Liver (tissue), 3 donors: ENCODE data around the gene CEMIP.

ENCODE experiments used
- ATF3 ChIP-seq: IDR thresholded peaks from 2 replicates; pipeline ENCODE4 v1.6.1; 2016; ENCODE audit warnings: antibody characterized with exemption
- CTCF ChIP-seq: fragments of 150-350 bp; IDR thresholded peaks from 2 replicates; pipeline ENCODE4 v1.5.1; 2017; ENCODE audit warnings: improper control_type of control experiment, low read depth, low read length; ENCODE audit not compliant: missing input control
- EGR1 ChIP-seq, 2 donors: IDR thresholded peaks; 2 replicates each; pipeline ENCODE4 v1.6.1; 2016 to 2018; ENCODE audit warnings: antibody characterized with exemption in 2 of 2, low read depth in 2 of 2
- FOXA2 ChIP-seq: IDR thresholded peaks from 2 replicates; pipeline ENCODE4 v1.6.1; 2016; ENCODE audit warnings: antibody characterized with exemption
- donor health status: healthy.
- donor health status: healthy.

- TF ChIP-seq ATF3 (no peak), CTCF (no peak), EGR1 (IDR thresholded peaks at IDR 0.05; ENCODE audit: low read depth in 2 of 2) (no peak), FOXA2 (no peak)
Measured at GRCh38 chr15:80904998-80905397, 125.8 kb downstream of the CEMIP start.
